Epithelial cell of proximal tubule (primary cell): ENCODE data around the gene SLC7A14. TPM values are rescaled to one million over a fixed set of nuclear protein-coding genes. Genes with fewer than 3 reads are reported as not detected.

Source experiments
- DNase-seq: peaks from one replicate; pipeline ENCODE4 v3.0.0-alpha.2; 2011; ENCODE audit warnings: low read depth
- H3K4me3 ChIP-seq: 2 replicates; pipeline ENCODE4 v1.5.1; 2011; ENCODE audit warnings: low read depth, mild to moderate bottlenecking, low read length
- total RNA-seq: library from RNA; depleted of rRNA; stranded (reverse); fragments of >200 nt; gene quantifications from 2 replicates; pipeline ENCODE4 v1.2.3, GENCODE V29; 2015
- TF ChIP-seq, protein P1 (sequence below): conservative IDR thresholded peaks from 2 replicates; pipeline ENCODE4 v1.5.1; 2012; ENCODE audit warnings: low read depth, mild to moderate bottlenecking, low read length

SLC7A14 gene
- total RNA-seq, result under 0.01 and 0.12 TPM in 2 replicates

DNA sequence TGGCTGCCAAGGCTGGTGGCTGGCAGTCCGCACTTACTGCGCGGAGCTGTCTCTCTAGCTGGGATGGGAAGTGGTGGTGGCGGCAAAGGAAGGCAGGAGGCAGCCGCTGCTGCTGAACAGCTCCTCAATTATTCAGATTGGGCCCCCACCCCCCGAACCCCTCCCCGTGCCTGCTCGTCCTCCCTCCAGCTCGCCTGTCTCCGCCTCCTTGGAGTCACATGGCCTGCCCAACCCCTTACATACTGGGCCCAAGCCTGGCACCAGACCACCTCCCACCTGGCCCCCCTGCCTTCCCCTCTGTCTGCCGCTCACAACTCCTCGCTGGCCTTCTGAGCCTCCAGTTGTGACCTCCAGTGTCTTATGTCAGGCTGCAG lies at the start of gene SLC7A14:
TSS of gene SLC7A14 (minus strand) at position 139 of the 374 bp plus-strand sequence. CDS start 59,139 bp downstream, outside the sequence.
- no peak for DNase-seq
- TF ChIP-seq, protein P1, sequence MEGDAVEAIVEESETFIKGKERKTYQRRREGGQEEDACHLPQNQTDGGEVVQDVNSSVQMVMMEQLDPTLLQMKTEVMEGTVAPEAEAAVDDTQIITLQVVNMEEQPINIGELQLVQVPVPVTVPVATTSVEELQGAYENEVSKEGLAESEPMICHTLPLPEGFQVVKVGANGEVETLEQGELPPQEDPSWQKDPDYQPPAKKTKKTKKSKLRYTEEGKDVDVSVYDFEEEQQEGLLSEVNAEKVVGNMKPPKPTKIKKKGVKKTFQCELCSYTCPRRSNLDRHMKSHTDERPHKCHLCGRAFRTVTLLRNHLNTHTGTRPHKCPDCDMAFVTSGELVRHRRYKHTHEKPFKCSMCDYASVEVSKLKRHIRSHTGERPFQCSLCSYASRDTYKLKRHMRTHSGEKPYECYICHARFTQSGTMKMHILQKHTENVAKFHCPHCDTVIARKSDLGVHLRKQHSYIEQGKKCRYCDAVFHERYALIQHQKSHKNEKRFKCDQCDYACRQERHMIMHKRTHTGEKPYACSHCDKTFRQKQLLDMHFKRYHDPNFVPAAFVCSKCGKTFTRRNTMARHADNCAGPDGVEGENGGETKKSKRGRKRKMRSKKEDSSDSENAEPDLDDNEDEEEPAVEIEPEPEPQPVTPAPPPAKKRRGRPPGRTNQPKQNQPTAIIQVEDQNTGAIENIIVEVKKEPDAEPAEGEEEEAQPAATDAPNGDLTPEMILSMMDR, result no peak
- H3K4me3 ChIP-seq, result no peak within 1 kb of the TSS

DNA sequence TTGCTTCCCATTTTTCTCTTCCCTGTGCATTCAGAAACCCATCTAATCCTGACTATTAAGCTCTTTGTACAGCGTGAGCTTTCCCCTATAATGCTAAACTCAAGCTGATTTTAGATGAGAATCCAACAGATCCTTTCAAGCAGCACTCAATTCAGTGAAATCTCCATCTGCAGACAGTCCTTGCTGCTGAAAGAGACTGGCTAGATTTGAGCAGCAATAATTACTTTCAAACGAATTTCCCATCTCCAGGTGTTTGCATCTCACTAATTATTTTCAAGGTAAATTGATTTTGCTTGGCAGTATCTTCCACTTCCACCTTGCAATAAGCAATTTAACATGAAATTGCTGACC lies 49.5 kb upstream of the SLC7A14 start:
- no peak for DNase-seq
- no peak overlapping the region for H3K4me3 ChIP-seq
- TF ChIP-seq, protein P1, result no peak

DNA sequence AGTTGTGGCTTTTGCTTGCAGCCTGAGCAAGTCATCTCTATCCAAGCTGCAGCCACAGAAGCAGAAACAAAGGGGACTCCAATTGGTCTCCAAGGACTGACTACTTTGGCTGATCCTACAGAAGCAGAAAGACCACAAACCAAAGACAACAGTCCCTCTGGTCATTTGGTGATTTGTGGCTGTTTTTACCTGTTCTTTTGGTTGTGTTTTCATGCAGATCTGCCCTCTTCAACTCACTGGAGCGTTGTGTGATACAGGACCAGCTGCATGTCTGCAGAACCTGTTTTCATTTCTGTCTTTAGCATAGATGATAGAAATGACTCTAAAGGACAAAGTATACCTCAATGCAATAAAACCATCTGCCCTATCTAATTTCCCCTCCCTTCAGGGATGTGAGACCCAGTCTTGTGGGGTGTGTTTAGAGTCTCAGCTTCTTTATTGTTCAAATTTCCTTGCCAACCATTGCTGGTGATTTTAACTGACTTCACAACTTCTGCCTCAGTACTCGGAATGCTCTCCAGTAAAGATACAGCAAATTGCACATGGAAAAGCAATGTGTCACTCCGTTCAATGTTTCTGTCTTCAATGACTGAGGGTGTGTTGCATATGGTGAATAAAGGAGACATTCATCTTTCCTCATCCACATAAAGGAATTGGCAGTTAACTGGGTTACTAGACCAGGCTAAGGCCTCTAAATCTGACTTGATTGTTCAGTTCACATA lies 48.9 kb upstream of the SLC7A14 start:
- no peak for DNase-seq
- TF ChIP-seq, protein P1, result no peak

DNA sequence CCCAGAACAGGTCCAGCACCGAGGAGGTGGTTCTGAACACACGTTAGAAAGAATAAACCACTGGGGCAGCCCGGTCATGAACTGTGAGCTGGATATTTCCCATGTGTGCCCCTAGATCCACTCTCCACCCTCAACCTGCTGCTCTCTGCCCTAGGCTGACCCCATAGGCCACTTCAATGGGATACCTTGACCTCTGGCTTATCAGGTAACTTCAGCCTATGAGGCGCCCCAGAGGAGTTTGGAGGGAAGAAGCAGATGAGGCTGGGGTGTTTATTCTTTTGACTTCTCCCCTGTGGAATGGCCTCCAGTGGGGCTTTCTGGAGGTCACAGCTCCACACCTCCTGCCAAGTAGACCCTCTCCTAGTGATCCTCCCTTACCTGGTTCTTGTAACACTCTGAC lies 47.7 kb upstream of the SLC7A14 start:
- no peak overlapping the region for H3K4me3 ChIP-seq
- TF ChIP-seq, protein P1, result no peak

More for the DNA sequence above, 48.9 kb upstream of the SLC7A14 start:
- H3K4me3 ChIP-seq, result no peak overlapping the region

DNA sequence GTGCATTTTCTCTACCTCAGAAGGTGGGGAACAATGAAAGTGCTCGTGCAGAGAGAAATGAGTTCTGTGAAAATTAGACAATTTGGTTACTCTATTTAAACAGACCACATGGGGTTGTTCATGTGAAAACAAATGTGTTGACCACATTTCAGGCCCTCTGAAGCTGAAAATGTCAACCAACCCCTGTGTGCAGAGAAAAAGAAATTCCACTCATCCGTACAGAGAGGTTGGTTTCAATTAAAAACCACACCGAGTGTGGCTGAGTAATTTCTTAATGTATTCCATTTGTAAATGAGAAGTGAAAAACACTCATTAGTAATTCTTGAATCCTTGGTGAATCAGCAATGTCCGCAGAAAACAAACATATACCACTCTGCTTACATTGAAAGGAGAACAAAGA lies 46.9 kb upstream of the SLC7A14 start:
- TF ChIP-seq, protein P1, result no peak
- H3K4me3 ChIP-seq, result no peak overlapping the region
- DNase-seq, result peak; percentile 52

More for the DNA sequence above, 47.7 kb upstream of the SLC7A14 start:
- no peak for DNase-seq

DNA sequence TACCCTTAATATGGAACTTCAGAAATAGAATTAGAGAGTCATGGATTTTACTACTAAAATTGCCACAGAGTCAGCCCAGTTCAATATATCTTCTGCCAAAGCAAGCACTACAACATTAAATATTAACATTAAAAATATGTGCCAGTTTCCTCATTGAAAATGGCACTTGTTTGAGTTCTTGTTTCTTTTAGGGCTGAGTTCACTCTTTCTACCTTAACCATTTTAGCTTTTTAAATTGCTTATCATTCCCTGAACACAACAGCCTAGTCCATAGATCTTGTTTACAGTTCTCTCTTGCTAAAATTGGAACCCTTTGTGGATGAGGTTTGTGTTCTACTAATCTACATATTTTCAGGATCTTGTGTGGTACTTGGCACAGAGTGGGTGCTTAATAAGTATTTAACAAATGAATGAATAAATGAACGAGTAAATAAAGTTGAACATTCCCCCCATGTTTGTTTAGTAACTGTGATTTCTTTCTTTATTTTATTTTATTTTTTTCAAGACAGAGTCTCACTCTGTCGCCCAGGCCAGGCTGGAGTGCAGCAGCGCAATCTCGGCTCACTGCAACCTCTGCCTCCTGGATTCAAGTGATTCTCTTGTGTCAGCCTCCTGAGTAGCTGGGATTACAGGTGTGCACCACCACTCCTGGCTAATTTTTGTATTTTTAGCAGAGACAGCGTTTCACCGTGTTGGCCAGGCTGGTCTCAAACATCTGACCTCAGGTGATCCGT lies 46.0 kb upstream of the SLC7A14 start:
- H3K4me3 ChIP-seq, result no peak overlapping the region
- no peak for DNase-seq
- TF ChIP-seq, protein P1, result no peak
